Measurements from ENCODE around the gene C6orf118. TPM values are rescaled to one million over a fixed set of nuclear protein-coding genes. Genes with fewer than 3 reads are reported as not detected.

The C6orf118 gene
- total and polyA plus RNA-seq, 2 of the 8 experiments (the other 6 are each of a cell fraction or from before 2014, with no cell fraction given), result 0.35 to 0.58 TPM

DNA sequence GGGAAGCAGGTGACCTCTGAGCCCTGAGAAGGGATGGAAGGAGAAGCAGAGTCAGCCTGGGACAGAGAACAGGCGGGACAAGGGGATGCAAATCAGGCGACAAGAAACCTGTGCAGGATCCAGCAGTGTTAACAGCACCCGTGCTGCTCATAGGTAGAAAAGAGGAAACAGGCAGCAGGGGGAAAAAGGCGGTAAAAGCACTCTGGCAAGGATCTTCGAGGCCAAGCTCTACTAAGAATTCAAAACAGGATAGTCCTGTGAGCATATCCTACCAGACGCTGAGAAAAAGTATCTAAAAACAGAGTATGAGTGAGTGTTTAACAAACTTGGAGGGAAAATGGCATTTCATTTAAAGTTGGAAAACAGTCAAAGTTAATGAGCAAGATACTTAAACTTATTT, 16.7 kb downstream of the C6orf118 start:
- H3K27ac ChIP-seq (ENCODE audit: low read depth, low read length), result no peak overlapping the region
- no peak overlapping the region for H3K23ac ChIP-seq (ENCODE audit: insufficient read length)
- TF ChIP-seq SIRT6 (IDR thresholded peaks at IDR 0.05; ENCODE audit: low read length), result no peak
- no peak for TF ChIP-seq KDM5A (IDR thresholded peaks at IDR 0.05; ENCODE audit: low read length)
- no peak for TF ChIP-seq PHF8 (conservative IDR thresholded peaks at IDR 0.05; ENCODE audit: low read depth, low read length)
- no peak for TF ChIP-seq POLR2A (IDR thresholded peaks at IDR 0.05; ENCODE audit: control extremely low read depth in 1 of 2, low read depth in 2 of 2, low read length in 2 of 2)
- TF ChIP-seq, protein P1, sequence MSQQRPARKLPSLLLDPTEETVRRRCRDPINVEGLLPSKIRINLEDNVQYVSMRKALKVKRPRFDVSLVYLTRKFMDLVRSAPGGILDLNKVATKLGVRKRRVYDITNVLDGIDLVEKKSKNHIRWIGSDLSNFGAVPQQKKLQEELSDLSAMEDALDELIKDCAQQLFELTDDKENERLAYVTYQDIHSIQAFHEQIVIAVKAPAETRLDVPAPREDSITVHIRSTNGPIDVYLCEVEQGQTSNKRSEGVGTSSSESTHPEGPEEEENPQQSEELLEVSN (IDR thresholded peaks at IDR 0.05), result peak; percentile 83
- TF ChIP-seq, protein P2, sequence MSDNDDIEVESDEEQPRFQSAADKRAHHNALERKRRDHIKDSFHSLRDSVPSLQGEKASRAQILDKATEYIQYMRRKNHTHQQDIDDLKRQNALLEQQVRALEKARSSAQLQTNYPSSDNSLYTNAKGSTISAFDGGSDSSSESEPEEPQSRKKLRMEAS (IDR thresholded peaks at IDR 0.05), result 0 out of 2 replicates have a peak, but pooled peaks have one; percentile 27
- H3K4ac ChIP-seq (replicated peaks; ENCODE audit: insufficient read length, low read depth, low read length), result no peak overlapping the region
- H3K18ac ChIP-seq (ENCODE audit: extremely low read depth, low read length), result no peak overlapping the region
- no peak overlapping the region for H3K14ac ChIP-seq (ENCODE audit: insufficient read length)
- FAIRE-seq (no peak), DNase-seq (ENCODE audit: low read depth in 1 of 2, low spot score in 2 of 2) (no peak)
- no peaks in the 10 kb centered on the region for H4K20me1 ChIP-seq (replicated peaks in 1 of 2; ENCODE audit: control insufficient read depth in 1 of 2, insufficient read depth in 2 of 2, low read length in 2 of 2)
- H2BK12ac ChIP-seq (ENCODE audit: low read depth, low read length), result no peak overlapping the region
- H2BK120ac ChIP-seq (replicated peaks; ENCODE audit: low read depth, low read length), result no peak overlapping the region
- no peak overlapping the region for H3K4me3 ChIP-seq (ENCODE audit: extremely low read depth in 1 of 4, insufficient read depth in 2 of 4, low read depth in 3 of 4, low read length in 4 of 4)
- H2BK20ac ChIP-seq (ENCODE audit: low read length), result no peak overlapping the region
- no peaks in the 10 kb centered on the region for H3K23me2 ChIP-seq (ENCODE audit: low read depth, low read length)
- no peaks in the 10 kb centered on the region for H3K27me3 ChIP-seq (replicated peaks in 1 of 4; ENCODE audit: control insufficient read depth in 3 of 4, extremely low read depth in 1 of 4, insufficient read depth in 3 of 4, low read length in 3 of 4)
- CTCF ChIA-PET (ENCODE audit: partially characterized antibody), result no interaction called here
- H3K79me2 ChIP-seq (ENCODE audit: control insufficient read depth in 1 of 2, insufficient read depth in 2 of 2, low read length in 2 of 2), result no peaks in the 10 kb centered on the region
- no peak overlapping the region for H3K9ac ChIP-seq (replicated peaks in 1 of 4; ENCODE audit: extremely low read depth in 1 of 4, low read depth in 3 of 4, low read length in 3 of 4)
- H3K36me3 ChIP-seq (ENCODE audit: control insufficient read depth in 2 of 4, insufficient read depth in 4 of 4, low read length in 3 of 4), result no peaks in the 10 kb centered on the region
- H2AK5ac ChIP-seq (ENCODE audit: low read depth, low read length), result no peak overlapping the region
- no peak overlapping the region for H3K4me2 ChIP-seq (ENCODE audit: insufficient read depth in 1 of 2, low read depth in 2 of 2, low read length in 2 of 2)
- H2AFZ ChIP-seq (ENCODE audit: low read length), result peak overlapping the region; percentile 32; the same call in 1 of the 2 replicates
- H3K4me1 ChIP-seq (replicated peaks in 1 of 4; ENCODE audit: control insufficient read depth in 3 of 4, insufficient read depth in 4 of 4, low read length in 3 of 4), result no peaks in the 10 kb centered on the region
- no peak overlapping the region for H4K5ac ChIP-seq (ENCODE audit: insufficient read length, low read depth, low read length)
- H2BK15ac ChIP-seq (ENCODE audit: low read length), result no peak overlapping the region
- no peak overlapping the region for H3K56ac ChIP-seq (replicated peaks; ENCODE audit: insufficient read length, low read depth, low read length)
- 85% methylated on average over 6 of the region's 6 CpGs; no CpG with 5 or more reads in 1 of the 2 experiments for WGBS, 2 experiments (ENCODE audit: extremely low coverage in 1 of 2, insufficient coverage in 1 of 2, insufficient read length in 1 of 2, insufficient replicate concordance in 2 of 2, low coverage in 1 of 2, low lambda C conversion rate in 2 of 2, missing lambda C conversion rate in 1 of 2)
- H3K9me3 ChIP-seq (ENCODE audit: insufficient read depth in 2 of 2, low read depth in 1 of 2, low read length in 1 of 2), result no peaks in the 10 kb centered on the region
- H4K91ac ChIP-seq (replicated peaks; ENCODE audit: insufficient read length, low read length), result no peak overlapping the region
- no peaks in the 10 kb centered on the region for H3K79me1 ChIP-seq (ENCODE audit: low read depth, low read length)
- H2BK5ac ChIP-seq (ENCODE audit: low read depth, low read length), result no peak overlapping the region
- H4K8ac ChIP-seq (ENCODE audit: extremely low read depth, insufficient read depth, low read length), result no peak overlapping the region
- POLR2A ChIA-PET (ENCODE audit: partially characterized antibody), result no interaction called here
